Neural cell (in vitro differentiated cells): ENCODE data around the gene MEX3A.

ENCODE experiments used
- EP300 ChIP-seq: fragments of 450-650 bp; conservative IDR thresholded peaks from 2 replicates; pipeline ENCODE4 v1.6.1; 2014; ENCODE audit warnings: antibody characterized with exemption, mild to moderate bottlenecking, moderate library complexity; ENCODE audit not compliant: poor library complexity, severe bottlenecking
- SMC3 ChIP-seq: fragments of 450-650 bp; conservative IDR thresholded peaks from 2 replicates; pipeline ENCODE4 v1.6.1; 2014; ENCODE audit warnings: antibody characterized with exemption, mild to moderate bottlenecking, moderate library complexity; ENCODE audit not compliant: poor library complexity
- TF ChIP-seq, protein P1 (sequence below): fragments of 450-650 bp; IDR thresholded peaks from 2 replicates; pipeline ENCODE4 v1.5.1; 2014; ENCODE audit warnings: antibody characterized with exemption, mild to moderate bottlenecking, moderate library complexity; ENCODE audit not compliant: poor library complexity, severe bottlenecking

DNA sequence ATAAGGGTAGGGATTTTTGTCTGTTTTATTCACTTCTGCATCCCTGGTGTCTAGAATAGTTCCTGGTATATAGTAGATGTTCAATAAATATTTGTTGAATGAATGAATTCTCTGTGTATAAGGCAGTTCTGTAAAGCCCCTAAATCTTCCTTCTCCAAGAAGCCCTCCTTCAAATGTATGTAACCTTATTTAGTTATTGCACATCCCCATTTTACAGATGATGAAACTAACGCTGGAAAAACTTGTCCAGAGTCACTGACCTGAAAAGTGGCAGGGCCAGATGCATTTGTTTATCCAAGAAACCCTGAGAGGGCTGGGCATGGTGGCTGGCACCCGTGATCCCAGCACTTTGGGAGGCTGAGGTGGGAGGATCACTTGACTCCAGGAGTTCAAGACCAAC is 28.0 kb upstream of the MEX3A start:
- TF ChIP-seq, protein P1, sequence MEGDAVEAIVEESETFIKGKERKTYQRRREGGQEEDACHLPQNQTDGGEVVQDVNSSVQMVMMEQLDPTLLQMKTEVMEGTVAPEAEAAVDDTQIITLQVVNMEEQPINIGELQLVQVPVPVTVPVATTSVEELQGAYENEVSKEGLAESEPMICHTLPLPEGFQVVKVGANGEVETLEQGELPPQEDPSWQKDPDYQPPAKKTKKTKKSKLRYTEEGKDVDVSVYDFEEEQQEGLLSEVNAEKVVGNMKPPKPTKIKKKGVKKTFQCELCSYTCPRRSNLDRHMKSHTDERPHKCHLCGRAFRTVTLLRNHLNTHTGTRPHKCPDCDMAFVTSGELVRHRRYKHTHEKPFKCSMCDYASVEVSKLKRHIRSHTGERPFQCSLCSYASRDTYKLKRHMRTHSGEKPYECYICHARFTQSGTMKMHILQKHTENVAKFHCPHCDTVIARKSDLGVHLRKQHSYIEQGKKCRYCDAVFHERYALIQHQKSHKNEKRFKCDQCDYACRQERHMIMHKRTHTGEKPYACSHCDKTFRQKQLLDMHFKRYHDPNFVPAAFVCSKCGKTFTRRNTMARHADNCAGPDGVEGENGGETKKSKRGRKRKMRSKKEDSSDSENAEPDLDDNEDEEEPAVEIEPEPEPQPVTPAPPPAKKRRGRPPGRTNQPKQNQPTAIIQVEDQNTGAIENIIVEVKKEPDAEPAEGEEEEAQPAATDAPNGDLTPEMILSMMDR: no peak
- TF ChIP-seq EP300 (no peak), SMC3 (no peak)
